Sigmoid colon (tissue), 7 donors: ENCODE measurements around the gene CARMIL1. TPM values are rescaled to one million over a fixed set of nuclear protein-coding genes. Genes with fewer than 3 reads are reported as not detected.

ENCODE experiments used
- DNase-seq: peaks from one replicate; pipeline ENCODE4 v3.0.0-alpha.2; 2019
- H3K27ac ChIP-seq, 4 donors: fragments of 200-600 bp; sonication (generic); one replicate each; pipeline ENCODE4 v1.5.1; 2016 to 2019; ENCODE audit warnings: mild to moderate bottlenecking in 1 of 4
- H3K27me3 ChIP-seq, 3 donors: fragments of 200-600 bp; sonication (generic); one replicate each; pipeline ENCODE4 v1.5.1; 2019; ENCODE audit warnings: mild to moderate bottlenecking in 1 of 3
- H3K36me3 ChIP-seq, 4 donors: fragments of 200-600 bp; sonication (generic); one replicate each; pipeline ENCODE4 v1.5.1; 2016 to 2019
- H3K4me1 ChIP-seq, 4 donors: fragments of 200-600 bp; sonication (generic); one replicate each; pipeline ENCODE4 v1.5.1; 2017 to 2019
- H3K4me3 ChIP-seq, 4 donors: fragments of 200-600 bp; sonication (generic); one replicate each; pipeline ENCODE4 v1.5.1; 2017 to 2019; ENCODE audit warnings: mild to moderate bottlenecking in 2 of 4, moderate library complexity in 1 of 4
- H3K9me3 ChIP-seq, 4 donors: fragments of 200-600 bp in 3 of 4; sonication (generic) in 3 of 4; one replicate each; pipeline versions ENCODE4 v1.5.1 to v1.6.1; 2013 to 2019
- EP300 ChIP-seq, 4 donors: sonication (generic); formaldehyde crosslinking; IDR thresholded peaks; one replicate each; pipeline ENCODE4 v1.6.1; 2017; ENCODE audit warnings: antibody characterized with exemption in 4 of 4
- POLR2A ChIP-seq, 2 donors: fragments of 450-650 bp; IDR thresholded peaks; one replicate each; pipeline ENCODE4 v1.6.1; 2016; ENCODE audit warnings: antibody characterized with exemption in 2 of 2, mild to moderate bottlenecking in 2 of 2, moderate library complexity in 2 of 2
- POLR2AphosphoS5 ChIP-seq, 4 donors: sonication (generic); formaldehyde crosslinking; IDR thresholded peaks; one replicate each; pipeline ENCODE4 v1.6.1; 2017; ENCODE audit warnings: antibody characterized with exemption in 4 of 4
- WGBS, 2 donors: extraction: QIAGEN DNeasy Blood & Tissue Kit; methylation state at CpG; one replicate each; pipeline ENCODE4 v1.1.7; 2013; 5-methylcytosine and 5-hydroxymethylcytosine counted together
- intact Hi-C: fragments of 100-400 bp; cut with DNase I; formaldehyde crosslinking; loops from one replicate; pipeline ENCODE4 v1.15.1; 2023
- polyA plus RNA-seq, 3 donors: library from polyadenylated mRNA; stranded (reverse); fragments of 200-250 nt; gene quantifications; one replicate each; pipeline ENCODE4 v1.2.3, GENCODE V29; 2013
- total RNA-seq, 4 donors: library from RNA; depleted of rRNA; stranded (reverse); fragments of >200 nt; gene quantifications; one replicate each; pipeline ENCODE4 v1.1.0, GENCODE V29; 2016
- TF ChIP-seq, protein P1 (sequence below), 4 experiments: fragments of 450-650 bp in 3 of 4; fragments of 200-600 bp in 1 of 4; IDR thresholded peaks; one replicate each; pipeline ENCODE4 v1.5.1; 2016 to 2019; ENCODE audit warnings: antibody characterized with exemption in 4 of 4, mild to moderate bottlenecking in 3 of 4, moderate library complexity in 2 of 4
- donor health status: healthy with polysubstance abuse.
- donor health status: Bipolar disorder and iron deficiency.
- donor health status: healthy.

CARMIL1 gene
- total and polyA plus RNA-seq, 7 donors = 3.4 to 24.0 (median 8.2) TPM

- no peak for DNase-seq
- Histone ChIP-seq H3K36me3 (no peaks in the 10 kb centered on the region), H3K4me1 (no peaks in the 10 kb centered on the region), H3K4me3 (no peak overlapping the region), H3K27ac (no peak overlapping the region), H3K27me3 (no peaks in the 10 kb centered on the region), H3K9me3 (no peaks in the 10 kb centered on the region)
- intact Hi-C loops = no loop called here
- no peak for TF ChIP-seq EP300 (IDR thresholded peaks at IDR 0.05)
- WGBS, 2 donors = 60 to 66% methylated on average over 3 of the region's 3 CpGs
Observed at GRCh38 chr6:25456249-25457040, 177.3 kb downstream of the CARMIL1 start.

DNA sequence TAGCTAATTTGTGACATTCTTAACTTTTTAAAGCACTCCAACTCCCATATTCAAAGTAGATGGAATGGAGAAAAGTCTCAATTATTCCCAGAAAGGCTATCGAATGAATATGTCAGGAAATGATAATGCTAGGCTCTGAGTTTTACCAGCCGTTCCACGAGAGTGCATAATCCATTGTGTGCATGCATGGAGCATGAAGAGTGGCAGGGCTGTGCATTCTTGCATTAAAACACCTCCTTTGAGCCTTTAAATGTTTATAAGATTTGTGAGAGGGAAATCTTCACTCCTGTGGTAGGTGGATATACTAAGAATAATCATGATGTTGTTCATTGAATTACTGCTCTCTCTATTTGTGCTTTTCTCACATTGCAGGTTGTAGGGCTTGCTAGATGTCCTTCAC, 178.3 kb downstream of the CARMIL1 start:
- H3K27me3 ChIP-seq = no peaks in the 10 kb centered on the region
- WGBS, 2 donors = 86 to 94% methylated on average over 3 of the region's 3 CpGs
- no peaks in the 10 kb centered on the region for H3K36me3 ChIP-seq
- H3K9me3 ChIP-seq = no peaks in the 10 kb centered on the region
- TF ChIP-seq, protein P1, sequence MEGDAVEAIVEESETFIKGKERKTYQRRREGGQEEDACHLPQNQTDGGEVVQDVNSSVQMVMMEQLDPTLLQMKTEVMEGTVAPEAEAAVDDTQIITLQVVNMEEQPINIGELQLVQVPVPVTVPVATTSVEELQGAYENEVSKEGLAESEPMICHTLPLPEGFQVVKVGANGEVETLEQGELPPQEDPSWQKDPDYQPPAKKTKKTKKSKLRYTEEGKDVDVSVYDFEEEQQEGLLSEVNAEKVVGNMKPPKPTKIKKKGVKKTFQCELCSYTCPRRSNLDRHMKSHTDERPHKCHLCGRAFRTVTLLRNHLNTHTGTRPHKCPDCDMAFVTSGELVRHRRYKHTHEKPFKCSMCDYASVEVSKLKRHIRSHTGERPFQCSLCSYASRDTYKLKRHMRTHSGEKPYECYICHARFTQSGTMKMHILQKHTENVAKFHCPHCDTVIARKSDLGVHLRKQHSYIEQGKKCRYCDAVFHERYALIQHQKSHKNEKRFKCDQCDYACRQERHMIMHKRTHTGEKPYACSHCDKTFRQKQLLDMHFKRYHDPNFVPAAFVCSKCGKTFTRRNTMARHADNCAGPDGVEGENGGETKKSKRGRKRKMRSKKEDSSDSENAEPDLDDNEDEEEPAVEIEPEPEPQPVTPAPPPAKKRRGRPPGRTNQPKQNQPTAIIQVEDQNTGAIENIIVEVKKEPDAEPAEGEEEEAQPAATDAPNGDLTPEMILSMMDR (IDR thresholded peaks at IDR 0.05) = no peak
- TF ChIP-seq EP300 (IDR thresholded peaks at IDR 0.05) = no peak
- intact Hi-C loops = no loop called here
- no peak overlapping the region for H3K4me3 ChIP-seq
- no peaks in the 10 kb centered on the region for H3K4me1 ChIP-seq
- H3K27ac ChIP-seq = no peak overlapping the region
- no peak for DNase-seq

DNA sequence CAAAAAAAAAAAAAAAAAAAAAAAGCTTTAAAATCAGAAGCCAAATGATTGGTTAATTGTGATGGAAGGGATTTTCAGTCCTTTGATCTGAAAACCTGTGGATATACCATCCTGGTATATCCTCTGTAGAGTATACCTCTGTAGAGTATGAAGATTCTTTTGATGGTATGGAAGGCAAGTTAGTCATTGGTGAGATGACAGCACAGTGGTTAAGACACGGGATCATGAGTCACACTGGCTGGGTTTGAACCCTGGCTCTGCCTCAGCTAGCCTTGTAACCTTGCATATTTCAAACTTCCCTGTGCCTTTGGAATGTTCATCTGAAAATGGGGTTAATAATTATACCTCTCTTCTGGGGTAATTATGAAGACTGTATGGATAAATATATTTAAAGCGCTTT, 179.3 kb downstream of the CARMIL1 start:
- DNase-seq = no peak
- intact Hi-C loops = no loop called here
- no peak overlapping the region for H3K27ac ChIP-seq
- H3K27me3 ChIP-seq = no peaks in the 10 kb centered on the region
- WGBS, 2 donors = 87 to 88% methylated on average over 2 of the region's 2 CpGs
- H3K9me3 ChIP-seq = no peaks in the 10 kb centered on the region
- H3K4me1 ChIP-seq = no peaks in the 10 kb centered on the region
- TF ChIP-seq EP300 (IDR thresholded peaks at IDR 0.05) (no peak), POLR2AphosphoS5 (IDR thresholded peaks at IDR 0.05) (no peak), POLR2A (IDR thresholded peaks at IDR 0.05) (no peak)
- TF ChIP-seq, protein P1 (IDR thresholded peaks at IDR 0.05) = no peak
- H3K4me3 ChIP-seq = no peak overlapping the region
- no peaks in the 10 kb centered on the region for H3K36me3 ChIP-seq

DNA sequence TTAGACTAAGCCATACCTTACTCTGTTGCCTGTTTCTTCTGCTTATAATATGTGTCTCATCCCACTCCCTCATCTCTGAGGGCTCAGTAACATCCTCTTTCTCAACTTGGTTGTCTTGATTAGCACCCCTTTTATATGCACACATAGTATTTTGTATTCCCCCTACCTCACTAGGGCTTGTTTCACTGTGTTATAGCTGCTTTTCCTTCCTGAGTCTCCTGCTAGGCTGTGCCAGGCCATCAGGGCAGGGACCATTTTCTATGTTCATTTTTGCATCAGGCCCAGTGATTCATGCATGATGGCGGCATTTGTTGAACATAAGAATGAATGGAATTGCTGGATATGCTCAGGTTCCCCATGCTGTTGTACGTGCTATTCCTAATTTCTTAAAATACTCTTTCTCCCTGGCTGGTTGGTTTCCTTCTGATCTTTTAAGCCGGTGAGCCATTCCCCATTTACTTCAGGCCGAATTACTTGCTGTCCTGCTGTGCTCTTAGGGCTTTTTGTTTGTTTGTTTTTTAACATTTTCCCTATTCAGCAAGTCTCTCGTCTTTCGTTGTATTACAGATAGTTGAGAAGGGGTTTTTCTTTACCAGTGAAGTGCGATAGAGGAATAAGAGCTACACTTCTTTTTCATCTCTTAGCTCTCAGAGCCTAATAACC, 183.2 kb downstream of the CARMIL1 start:
- Histone ChIP-seq H3K27me3 (no peaks in the 10 kb centered on the region), H3K9me3 (no peaks in the 10 kb centered on the region), H3K27ac (no peak overlapping the region), H3K36me3 (no peaks in the 10 kb centered on the region), H3K4me3 (no peak overlapping the region), H3K4me1 (no peaks in the 10 kb centered on the region)
- 90 to 94% methylated on average over 7 of the region's 7 CpGs for WGBS, 2 donors
- TF ChIP-seq, protein P1 (IDR thresholded peaks at IDR 0.05) = no peak
- TF ChIP-seq EP300 (IDR thresholded peaks at IDR 0.05) (no peak), POLR2A (IDR thresholded peaks at IDR 0.05) (no peak), POLR2AphosphoS5 (IDR thresholded peaks at IDR 0.05) (no peak)
- no peak for DNase-seq
- intact Hi-C loops = no loop called here

DNA sequence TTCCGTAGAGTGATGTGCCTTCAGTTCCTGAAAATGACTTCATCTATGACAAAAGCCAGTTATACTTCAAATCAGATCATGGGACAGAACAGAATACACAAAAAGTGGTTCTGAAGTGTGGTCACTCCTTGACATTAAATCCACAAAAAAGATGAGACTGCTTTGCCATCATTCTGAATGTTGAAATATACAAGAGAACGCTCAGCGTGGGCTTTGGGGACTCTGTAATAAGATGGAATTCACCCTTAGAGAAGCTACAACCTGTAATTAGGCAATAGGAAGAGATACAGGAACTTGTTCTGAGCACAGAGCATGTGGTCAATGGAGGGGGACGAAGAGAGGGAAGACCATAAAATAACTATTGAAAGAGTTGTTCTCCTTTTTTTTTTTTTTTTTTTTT, 184.3 kb downstream of the CARMIL1 start:
- Histone ChIP-seq H3K27me3 (no peaks in the 10 kb centered on the region), H3K27ac (no peak overlapping the region), H3K4me3 (no peak overlapping the region), H3K36me3 (no peaks in the 10 kb centered on the region), H3K4me1 (no peaks in the 10 kb centered on the region), H3K9me3 (no peaks in the 10 kb centered on the region)
- no peak for DNase-seq
- intact Hi-C loops = no loop called here
- WGBS, 2 donors = 88 to 95% methylated on average over 4 of the region's 4 CpGs
- TF ChIP-seq, protein P1 (IDR thresholded peaks at IDR 0.05) = no peak
- TF ChIP-seq EP300 (IDR thresholded peaks at IDR 0.05) (no peak), POLR2A (IDR thresholded peaks at IDR 0.05) (no peak), POLR2AphosphoS5 (IDR thresholded peaks at IDR 0.05) (no peak)
